Measurements from ENCODE around the gene DFFB.
A peak's percentile ranks its signal among the peaks of the same experiment; 100 is the strongest.

DFFB gene

GRCh38 chr1:3926956-3927355, 69.7 kb downstream of the DFFB start:
- Histone ChIP-seq H2AFZ (ENCODE audit: insufficient read depth, low read length, poor library complexity) (no peak overlapping the region), H3K4me1 (ENCODE audit: control insufficient read depth in 1 of 2, insufficient read depth in 2 of 2, low read length in 2 of 2) (no peaks in the 10 kb centered on the region), H3K79me2 (ENCODE audit: control insufficient read depth, insufficient read depth, low read length, poor library complexity) (no peaks in the 10 kb centered on the region), H3K18ac (ENCODE audit: low read length) (no peak overlapping the region), H2AK5ac (ENCODE audit: low read length) (no peak overlapping the region), H3K23ac (ENCODE audit: low read length) (no peak overlapping the region), H2BK12ac (ENCODE audit: low read length) (no peak overlapping the region), H3K4me2 (ENCODE audit: low read length) (no peak overlapping the region), H3K36me3 (ENCODE audit: control insufficient read depth in 1 of 2, insufficient read depth in 2 of 2, low read length in 2 of 2) (no peaks in the 10 kb centered on the region), H3K79me1 (ENCODE audit: low read length) (no peaks in the 10 kb centered on the region), H4K8ac (ENCODE audit: low read depth, low read length) (no peak overlapping the region), H3K9me3 (ENCODE audit: insufficient read depth, low read depth, low read length) (peaks cover 10% of the 10 kb centered on the region), H3K14ac (ENCODE audit: low read length) (no peak overlapping the region), H3K27me3 (ENCODE audit: insufficient read depth, low read length) (no peaks in the 10 kb centered on the region), H2BK5ac (ENCODE audit: low read depth, low read length, poor library complexity) (no peak overlapping the region), H4K12ac (ENCODE audit: low read depth, low read length) (no peak overlapping the region), H4K91ac (ENCODE audit: low read depth, low read length) (no peak overlapping the region), H3K4ac (ENCODE audit: low read depth, low read length) (no peak overlapping the region), H3K4me3 (ENCODE audit: low read depth, low read length) (no peak overlapping the region), H3K9ac (ENCODE audit: low read length) (no peak overlapping the region), H3K27ac (ENCODE audit: low read depth, low read length) (no peak overlapping the region), H2BK120ac (ENCODE audit: insufficient read depth, low read length, poor library complexity) (no peak overlapping the region)
- DNase-seq = no peak

- Histone ChIP-seq H2BK120ac (ENCODE audit: insufficient read depth, low read length, poor library complexity) (no peak overlapping the region), H2BK5ac (ENCODE audit: low read depth, low read length, poor library complexity) (no peak overlapping the region), H3K9ac (ENCODE audit: low read length) (no peak overlapping the region), H3K18ac (ENCODE audit: low read length) (no peak overlapping the region), H2AK5ac (ENCODE audit: low read length) (no peak overlapping the region), H4K91ac (ENCODE audit: low read depth, low read length) (no peak overlapping the region), H3K4me2 (ENCODE audit: low read length) (no peak overlapping the region), H3K36me3 (ENCODE audit: control insufficient read depth in 1 of 2, insufficient read depth in 2 of 2, low read length in 2 of 2) (no peaks in the 10 kb centered on the region), H3K4me3 (ENCODE audit: low read depth, low read length) (no peak overlapping the region), H4K12ac (ENCODE audit: low read depth, low read length) (no peak overlapping the region), H3K79me2 (ENCODE audit: control insufficient read depth, insufficient read depth, low read length, poor library complexity) (no peaks in the 10 kb centered on the region), H3K14ac (ENCODE audit: low read length) (no peak overlapping the region), H3K9me3 (ENCODE audit: insufficient read depth, low read depth, low read length) (peaks cover 10% of the 10 kb centered on the region), H2AFZ (ENCODE audit: insufficient read depth, low read length, poor library complexity) (no peak overlapping the region), H4K8ac (ENCODE audit: low read depth, low read length) (no peak overlapping the region), H3K4ac (ENCODE audit: low read depth, low read length) (no peak overlapping the region), H3K4me1 (ENCODE audit: control insufficient read depth in 1 of 2, insufficient read depth in 2 of 2, low read length in 2 of 2) (no peaks in the 10 kb centered on the region), H3K79me1 (ENCODE audit: low read length) (no peaks in the 10 kb centered on the region), H3K27ac (ENCODE audit: low read depth, low read length) (no peak overlapping the region), H3K23ac (ENCODE audit: low read length) (no peak overlapping the region), H2BK12ac (ENCODE audit: low read length) (no peak overlapping the region), H3K27me3 (ENCODE audit: insufficient read depth, low read length) (no peaks in the 10 kb centered on the region)
- no CpG with 5 or more reads among the region's 11 CpGs for WGBS (ENCODE audit: extremely low coverage, insufficient coverage, insufficient read length)
- no peak for DNase-seq
Observed at GRCh38 chr1:3928586-3928985, 71.3 kb downstream of the DFFB start.

GRCh38 chr1:3929126-3929525, 71.8 kb downstream of the DFFB start:
- Histone ChIP-seq H2BK5ac (ENCODE audit: low read depth, low read length, poor library complexity) (no peak overlapping the region), H2AK5ac (ENCODE audit: low read length) (no peak overlapping the region), H3K4ac (ENCODE audit: low read depth, low read length) (no peak overlapping the region), H4K8ac (ENCODE audit: low read depth, low read length) (no peak overlapping the region), H4K12ac (ENCODE audit: low read depth, low read length) (no peak overlapping the region), H3K14ac (ENCODE audit: low read length) (no peak overlapping the region), H3K79me1 (ENCODE audit: low read length) (no peaks in the 10 kb centered on the region), H4K91ac (ENCODE audit: low read depth, low read length) (no peak overlapping the region), H3K36me3 (ENCODE audit: control insufficient read depth in 1 of 2, insufficient read depth in 2 of 2, low read length in 2 of 2) (no peaks in the 10 kb centered on the region), H3K23ac (ENCODE audit: low read length) (peak overlapping the region; percentile 3), H2BK12ac (ENCODE audit: low read length) (no peak overlapping the region), H3K9ac (ENCODE audit: low read length) (no peak overlapping the region), H3K27ac (ENCODE audit: low read depth, low read length) (no peak overlapping the region), H3K4me1 (ENCODE audit: control insufficient read depth in 1 of 2, insufficient read depth in 2 of 2, low read length in 2 of 2) (no peaks in the 10 kb centered on the region), H2AFZ (ENCODE audit: insufficient read depth, low read length, poor library complexity) (no peak overlapping the region), H3K4me3 (ENCODE audit: low read depth, low read length) (peak overlapping the region; percentile 36), H2BK120ac (ENCODE audit: insufficient read depth, low read length, poor library complexity) (no peak overlapping the region), H3K18ac (ENCODE audit: low read length) (no peak overlapping the region), H3K79me2 (ENCODE audit: control insufficient read depth, insufficient read depth, low read length, poor library complexity) (no peaks in the 10 kb centered on the region), H3K27me3 (ENCODE audit: insufficient read depth, low read length) (no peaks in the 10 kb centered on the region), H3K4me2 (ENCODE audit: low read length) (no peak overlapping the region), H3K9me3 (ENCODE audit: insufficient read depth, low read depth, low read length) (peaks cover 10% of the 10 kb centered on the region)
- DNase-seq = no peak
- WGBS (ENCODE audit: extremely low coverage, insufficient coverage, insufficient read length) = 100% methylated on average over 2 of the region's 5 CpGs

GRCh38 chr1:3930301-3931006, 73.2 kb downstream of the DFFB start:
- no peak overlapping the region for H3K23ac ChIP-seq (ENCODE audit: low read length)
- WGBS (ENCODE audit: extremely low coverage, insufficient coverage, insufficient read length) = 100% methylated on average over 4 of the region's 10 CpGs

More at GRCh38 chr1:3930301-3931006, 73.2 kb downstream of the DFFB start:
- H3K14ac ChIP-seq (ENCODE audit: low read length) = no peak overlapping the region
- no peak overlapping the region for H2BK120ac ChIP-seq (ENCODE audit: insufficient read depth, low read length, poor library complexity)
- peak overlapping the region; percentile 54 for H3K4me3 ChIP-seq (ENCODE audit: low read depth, low read length)
- H3K79me1 ChIP-seq (ENCODE audit: low read length) = no peaks in the 10 kb centered on the region
- H2AK5ac ChIP-seq (ENCODE audit: low read length) = no peak overlapping the region
- H4K12ac ChIP-seq (ENCODE audit: low read depth, low read length) = no peak overlapping the region
- H3K4me1 ChIP-seq (ENCODE audit: control insufficient read depth in 1 of 2, insufficient read depth in 2 of 2, low read length in 2 of 2) = no peaks in the 10 kb centered on the region
- H3K4me2 ChIP-seq (ENCODE audit: low read length) = peak overlapping the region; percentile 5
- no peak overlapping the region for H2AFZ ChIP-seq (ENCODE audit: insufficient read depth, low read length, poor library complexity)
- H3K27me3 ChIP-seq (ENCODE audit: insufficient read depth, low read length) = no peaks in the 10 kb centered on the region
- no peak for DNase-seq
- H3K79me2 ChIP-seq (ENCODE audit: control insufficient read depth, insufficient read depth, low read length, poor library complexity) = no peaks in the 10 kb centered on the region
- no peak overlapping the region for H3K18ac ChIP-seq (ENCODE audit: low read length)
- H4K91ac ChIP-seq (ENCODE audit: low read depth, low read length) = no peak overlapping the region
- H4K8ac ChIP-seq (ENCODE audit: low read depth, low read length) = no peak overlapping the region
- peaks cover 10% of the 10 kb centered on the region for H3K9me3 ChIP-seq (ENCODE audit: insufficient read depth, low read depth, low read length)
- no peak overlapping the region for H3K27ac ChIP-seq (ENCODE audit: low read depth, low read length)
- no peak overlapping the region for H3K9ac ChIP-seq (ENCODE audit: low read length)
- H2BK12ac ChIP-seq (ENCODE audit: low read length) = no peak overlapping the region
- H3K36me3 ChIP-seq (ENCODE audit: control insufficient read depth in 1 of 2, insufficient read depth in 2 of 2, low read length in 2 of 2) = no peaks in the 10 kb centered on the region
- no peak overlapping the region for H2BK5ac ChIP-seq (ENCODE audit: low read depth, low read length, poor library complexity)
- H3K4ac ChIP-seq (ENCODE audit: low read depth, low read length) = no peak overlapping the region
